ENCODE measurements around the gene ANKHD1. TPM values are rescaled to one million over a fixed set of nuclear protein-coding genes. Genes with fewer than 3 reads are reported as not detected.
"Not testable (repeated sequence)": the region's sequence is repeated elsewhere in the genome, so short reads cannot be mapped to it uniquely, and the experiment has no call there.

Gene ANKHD1
- total RNA-seq, 6 experiments from 2014 or later, result 35.4 to 49.7 (median 41.5) TPM

DNA sequence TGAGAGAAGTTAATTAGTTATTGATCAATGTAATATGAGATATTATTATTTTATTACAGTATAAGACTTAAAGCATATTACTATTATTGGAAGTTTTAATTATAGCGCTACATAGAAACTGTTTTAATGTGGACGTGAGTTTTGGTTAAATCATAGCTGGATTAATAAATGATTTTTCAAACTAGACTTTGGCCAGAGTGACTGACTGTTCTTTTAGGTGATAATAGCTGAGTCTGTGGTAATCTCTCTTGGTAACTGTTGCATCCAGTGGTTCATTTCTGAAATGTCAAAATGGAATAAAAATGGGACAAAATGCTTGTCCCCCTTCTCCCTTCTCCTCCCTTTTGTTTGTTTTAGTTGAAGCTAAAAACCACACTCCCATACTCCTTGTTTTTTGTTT, 28.1 kb downstream of the ANKHD1 start:
- Mint-ChIP-seq H3K27ac (no peak overlapping the region), H3K4me1 (ENCODE audit: low read depth) (no peaks in the 10 kb centered on the region; the same call in 1 of the 2 replicates), H3K27me3 (ENCODE audit: insufficient read depth) (no peaks in the 10 kb centered on the region), H3K9me3 (no peaks in the 10 kb centered on the region), H3K36me3 (ENCODE audit: low read depth) (no peaks in the 10 kb centered on the region), H3K4me3 (no peak overlapping the region)
- TF ChIP-seq, protein P1, sequence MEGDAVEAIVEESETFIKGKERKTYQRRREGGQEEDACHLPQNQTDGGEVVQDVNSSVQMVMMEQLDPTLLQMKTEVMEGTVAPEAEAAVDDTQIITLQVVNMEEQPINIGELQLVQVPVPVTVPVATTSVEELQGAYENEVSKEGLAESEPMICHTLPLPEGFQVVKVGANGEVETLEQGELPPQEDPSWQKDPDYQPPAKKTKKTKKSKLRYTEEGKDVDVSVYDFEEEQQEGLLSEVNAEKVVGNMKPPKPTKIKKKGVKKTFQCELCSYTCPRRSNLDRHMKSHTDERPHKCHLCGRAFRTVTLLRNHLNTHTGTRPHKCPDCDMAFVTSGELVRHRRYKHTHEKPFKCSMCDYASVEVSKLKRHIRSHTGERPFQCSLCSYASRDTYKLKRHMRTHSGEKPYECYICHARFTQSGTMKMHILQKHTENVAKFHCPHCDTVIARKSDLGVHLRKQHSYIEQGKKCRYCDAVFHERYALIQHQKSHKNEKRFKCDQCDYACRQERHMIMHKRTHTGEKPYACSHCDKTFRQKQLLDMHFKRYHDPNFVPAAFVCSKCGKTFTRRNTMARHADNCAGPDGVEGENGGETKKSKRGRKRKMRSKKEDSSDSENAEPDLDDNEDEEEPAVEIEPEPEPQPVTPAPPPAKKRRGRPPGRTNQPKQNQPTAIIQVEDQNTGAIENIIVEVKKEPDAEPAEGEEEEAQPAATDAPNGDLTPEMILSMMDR (IDR thresholded peaks at IDR 0.05), result no peak
- no peak for DNase-seq

DNA sequence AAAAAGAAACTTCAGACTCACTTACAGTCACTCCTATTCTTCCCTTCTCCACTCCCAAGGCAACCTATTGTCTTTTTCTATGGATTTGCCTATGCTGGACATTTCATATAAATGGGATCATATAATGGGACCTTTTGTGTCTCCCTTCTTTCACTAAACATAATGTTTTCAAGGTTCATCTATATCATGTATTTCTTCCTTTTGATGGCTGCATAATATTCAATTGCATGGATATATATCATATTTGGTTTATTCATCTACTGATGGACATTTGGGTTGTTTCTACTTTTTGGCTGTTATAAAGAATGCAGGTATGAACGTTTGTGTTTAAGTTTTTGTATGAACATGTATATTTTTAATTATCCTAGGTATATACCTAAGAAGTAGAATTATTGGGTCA, 30.6 kb downstream of the ANKHD1 start:
- no peak overlapping the region for H3K27ac Mint-ChIP-seq
- H3K4me1 Mint-ChIP-seq (ENCODE audit: low read depth), result no peaks in the 10 kb centered on the region; the same call in 1 of the 2 replicates
- DNase-seq, result no peak
- no peaks in the 10 kb centered on the region for H3K9me3 Mint-ChIP-seq
- H3K36me3 Mint-ChIP-seq (ENCODE audit: low read depth), result no peaks in the 10 kb centered on the region
- TF ChIP-seq, protein P1 (IDR thresholded peaks at IDR 0.05), result no peak
- H3K4me3 Mint-ChIP-seq, result no peak overlapping the region
- H3K27me3 Mint-ChIP-seq (ENCODE audit: insufficient read depth), result no peaks in the 10 kb centered on the region

DNA sequence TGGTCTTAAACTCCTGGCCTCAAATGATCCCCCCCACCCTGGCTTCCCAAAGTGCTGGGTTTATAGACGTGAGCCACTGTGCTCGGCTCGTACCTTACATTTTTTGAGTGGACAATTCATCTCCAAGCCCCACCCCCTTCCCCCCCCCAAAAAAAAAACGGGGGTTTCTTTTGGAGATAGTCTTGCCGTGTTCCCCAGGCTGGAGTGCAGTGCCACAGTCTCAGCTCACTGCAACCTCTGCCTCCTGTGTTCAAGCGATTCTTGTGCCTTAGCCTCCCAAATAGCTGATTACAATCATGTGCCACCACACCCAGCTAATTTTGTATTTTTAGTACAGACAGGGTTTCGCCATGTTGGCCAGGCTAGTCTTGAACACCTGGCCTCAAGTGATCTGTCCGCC, 31.3 kb downstream of the ANKHD1 start:
- TF ChIP-seq, protein P1 (IDR thresholded peaks at IDR 0.05), result no peak
- H3K4me3 Mint-ChIP-seq, result no peak overlapping the region
- DNase-seq, result no peak
- no peak overlapping the region for H3K27ac Mint-ChIP-seq
- H3K36me3 Mint-ChIP-seq (ENCODE audit: low read depth), result no peaks in the 10 kb centered on the region; the same call in 1 of the 2 replicates
- no peaks in the 10 kb centered on the region for H3K9me3 Mint-ChIP-seq
- no peaks in the 10 kb centered on the region for H3K27me3 Mint-ChIP-seq (ENCODE audit: insufficient read depth)
- no peaks in the 10 kb centered on the region; the same call in 1 of the 2 replicates for H3K4me1 Mint-ChIP-seq (ENCODE audit: low read depth)

DNA sequence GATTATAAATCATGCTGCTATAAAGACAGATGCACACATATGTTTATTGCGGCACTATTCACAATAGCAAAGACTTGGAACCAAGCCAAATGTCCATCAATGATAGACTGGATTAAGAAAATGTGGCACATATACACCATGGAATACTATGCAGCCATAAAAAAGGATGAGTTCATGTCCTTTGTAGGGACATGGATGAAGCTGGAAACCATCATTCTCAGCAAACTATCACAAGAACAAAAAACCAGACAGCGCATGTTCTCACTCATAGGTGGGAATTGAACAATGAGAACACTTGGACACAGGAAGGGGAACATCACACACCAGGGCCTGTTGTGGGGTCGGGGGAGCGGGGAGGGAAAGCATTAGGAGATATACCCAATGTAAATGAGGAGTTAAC, 55.7 kb downstream of the ANKHD1 start:
- not testable (repeated sequence) for H3K4me3 Mint-ChIP-seq; H3K9me3 Mint-ChIP-seq; H3K27ac Mint-ChIP-seq; H3K27me3 Mint-ChIP-seq (ENCODE audit: insufficient read depth); DNase-seq; H3K4me1 Mint-ChIP-seq (ENCODE audit: low read depth)
- H3K36me3 Mint-ChIP-seq (ENCODE audit: low read depth), result peaks cover 35% of the 10 kb centered on the region

DNA sequence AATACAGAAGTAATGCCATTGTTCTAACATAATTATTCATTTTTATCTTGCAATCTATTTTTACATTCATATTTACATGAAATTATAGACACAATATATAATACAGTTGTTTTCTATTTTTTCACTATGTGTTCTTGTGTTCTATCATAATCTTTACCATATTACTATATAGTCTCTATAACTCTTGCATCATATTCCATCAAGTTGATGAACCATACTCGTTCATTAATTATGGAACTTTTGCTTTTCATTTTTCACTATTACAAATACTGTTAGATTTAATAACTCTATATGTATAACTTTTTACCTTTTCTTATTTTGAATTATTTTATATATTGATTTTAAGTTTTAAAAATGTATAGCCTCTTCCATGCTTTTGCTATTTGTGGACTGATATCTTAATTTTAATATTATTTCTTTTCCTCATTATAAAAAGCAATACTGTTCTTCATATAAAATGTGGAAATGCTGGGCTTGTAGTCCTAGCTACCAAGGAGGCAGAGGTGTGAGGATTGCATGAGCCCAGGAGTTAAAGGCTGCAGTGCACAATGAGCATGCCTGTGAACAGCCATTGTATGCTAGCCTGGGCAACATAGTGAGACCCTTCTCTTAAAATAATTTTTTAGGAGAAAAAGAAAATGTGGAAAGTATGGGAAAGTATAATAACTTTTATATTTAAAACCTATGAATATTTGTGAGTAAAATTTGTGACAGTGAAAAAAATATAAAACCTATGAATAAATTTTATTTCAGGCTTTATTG, 65.5 kb downstream of the ANKHD1 start:
- no peaks in the 10 kb centered on the region for H3K9me3 Mint-ChIP-seq
- no peak overlapping the region for H3K4me3 Mint-ChIP-seq
- H3K36me3 Mint-ChIP-seq (ENCODE audit: low read depth), result peaks cover 6% of the 10 kb centered on the region; the same call in 1 of the 2 replicates
- no peaks in the 10 kb centered on the region for H3K4me1 Mint-ChIP-seq (ENCODE audit: low read depth)
- DNase-seq, result no peak
- H3K27ac Mint-ChIP-seq, result no peak overlapping the region
- no peaks in the 10 kb centered on the region for H3K27me3 Mint-ChIP-seq (ENCODE audit: insufficient read depth)
- TF ChIP-seq, protein P1 (IDR thresholded peaks at IDR 0.05), result no peak

DNA sequence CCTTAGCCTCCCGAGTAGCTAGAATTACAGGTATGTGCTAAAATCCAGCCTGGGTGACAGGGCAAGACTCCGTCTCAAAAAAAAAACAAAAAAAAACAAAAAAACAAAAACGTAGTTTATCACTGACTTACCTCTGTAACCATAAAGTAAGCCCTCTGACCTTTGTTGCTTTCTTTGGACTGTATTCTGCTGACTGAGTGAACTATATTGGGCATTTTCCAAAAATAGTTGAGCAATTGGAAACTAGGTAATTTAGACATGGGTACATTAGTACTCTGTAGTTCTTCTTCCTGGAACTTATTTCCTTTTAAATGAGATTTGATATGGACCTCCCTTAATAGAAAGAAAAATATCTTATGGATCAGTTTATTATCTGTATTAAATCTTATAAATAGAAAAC, 66.6 kb downstream of the ANKHD1 start:
- Mint-ChIP-seq H3K27ac (no peak overlapping the region), H3K4me1 (ENCODE audit: low read depth) (no peaks in the 10 kb centered on the region), H3K4me3 (no peak overlapping the region), H3K36me3 (ENCODE audit: low read depth) (peaks cover 6% of the 10 kb centered on the region; the same call in 1 of the 2 replicates), H3K9me3 (no peaks in the 10 kb centered on the region), H3K27me3 (ENCODE audit: insufficient read depth) (no peaks in the 10 kb centered on the region)
- TF ChIP-seq, protein P1 (IDR thresholded peaks at IDR 0.05), result no peak
- DNase-seq, result no peak
